GM23338 (cell line): ENCODE results near the gene RPA3. TPM values are rescaled to one million over a fixed set of nuclear protein-coding genes. Genes with fewer than 3 reads are reported as not detected.

Experiments
- ATAC-seq: fragments of 200-7000 bp; cut with Tn5 transposase; 3 replicates; pipeline ENCODE4 v1.9.1; 2020
- DNase-seq: peaks from one replicate; pipeline ENCODE4 v3.0.0-alpha.2; 2015; ENCODE audit warnings: low spot score
- H2AFZ ChIP-seq: fragments of 200-600 bp; sonication (generic); 2 replicates; pipeline ENCODE4 v1.8.0; 2016; ENCODE audit warnings: antibody characterized with exemption, mild to moderate bottlenecking, moderate library complexity
- H3F3A ChIP-seq: fragments of 200-600 bp; sonication (generic); replicated peaks from 2 replicates; pipeline ENCODE4 v1.8.0; 2017; ENCODE audit warnings: antibody characterized with exemption, mixed run types, low read depth
- H3K27ac ChIP-seq: fragments of 200-600 bp; sonication (generic); 2 replicates; pipeline ENCODE4 v1.6.1; 2016; ENCODE audit warnings: low read depth
- H3K27me3 ChIP-seq: fragments of 200-600 bp; sonication (generic); 2 replicates; pipeline ENCODE4 v1.8.0; 2016; ENCODE audit warnings: mild to moderate bottlenecking, mixed run types, moderate library complexity; ENCODE audit not compliant: insufficient read depth
- H3K36me3 ChIP-seq: fragments of 200-600 bp; sonication (generic); 2 replicates; pipeline ENCODE4 v1.8.0; 2016; ENCODE audit warnings: mild to moderate bottlenecking; ENCODE audit not compliant: insufficient read depth
- H3K4me1 ChIP-seq: fragments of 200-600 bp; sonication (generic); 2 replicates; pipeline ENCODE4 v1.8.0; 2016; ENCODE audit warnings: mild to moderate bottlenecking, moderate library complexity; ENCODE audit not compliant: insufficient read depth
- H3K4me2 ChIP-seq: fragments of 200-600 bp; sonication (generic); 2 replicates; pipeline ENCODE4 v1.7.1; 2017; ENCODE audit warnings: mixed run types
- H3K4me3 ChIP-seq: fragments of 200-600 bp; sonication (generic); 2 replicates; pipeline ENCODE4 v1.6.1; 2016; ENCODE audit warnings: mixed run types
- H3K79me2 ChIP-seq: fragments of 200-600 bp; sonication (generic); replicated peaks from 2 replicates; pipeline ENCODE4 v1.8.0; 2017; ENCODE audit warnings: mild to moderate bottlenecking; ENCODE audit not compliant: insufficient read depth
- H3K9me2 ChIP-seq: fragments of 200-600 bp; sonication (generic); 2 replicates; pipeline ENCODE4 v1.8.0; 2017; ENCODE audit not compliant: insufficient read depth
- H4K20me1 ChIP-seq: fragments of 200-600 bp; sonication (generic); replicated peaks from 2 replicates; pipeline ENCODE4 v1.8.0; 2017; ENCODE audit warnings: mild to moderate bottlenecking; ENCODE audit not compliant: insufficient read depth
- H3K27ac Mint-ChIP-seq: 2 replicates; pipeline ENCODE4 v1.8.0; 2020; ENCODE audit warnings: inconsistent platforms, mild to moderate bottlenecking, moderate library complexity, mixed read lengths
- H3K27me3 Mint-ChIP-seq: 3 replicates; pipeline ENCODE4 v1.8.0; 2022; ENCODE audit warnings: low read depth, mild to moderate bottlenecking, moderate library complexity, mixed read lengths, inconsistent platforms; ENCODE audit not compliant: insufficient read depth, poor library complexity
- H3K36me3 Mint-ChIP-seq: 3 replicates; pipeline ENCODE4 v1.8.0; 2021; ENCODE audit warnings: low read depth, mild to moderate bottlenecking, inconsistent platforms, moderate library complexity, mixed read lengths
- H3K4me1 Mint-ChIP-seq: 3 replicates; pipeline ENCODE4 v1.8.0; 2020; ENCODE audit warnings: mild to moderate bottlenecking, inconsistent platforms, mixed read lengths
- H3K4me3 Mint-ChIP-seq: 3 replicates; pipeline ENCODE4 v1.8.0; 2021; ENCODE audit warnings: moderate library complexity, mild to moderate bottlenecking, inconsistent platforms, mixed read lengths
- H3K9me3 Mint-ChIP-seq: 3 replicates; pipeline ENCODE4 v1.8.0; 2020; ENCODE audit warnings: moderate library complexity, mild to moderate bottlenecking, inconsistent platforms, mixed read lengths
- CREB1 ChIP-seq: fragments of 250-450 bp; sonication (Bioruptor Pico); IDR thresholded peaks from 2 replicates; pipeline ENCODE4 v1.5.0; 2020; ENCODE audit warnings: low read depth, mild to moderate bottlenecking, moderate library complexity
- EZH2 ChIP-seq: fragments of 200-600 bp; sonication (generic); IDR thresholded peaks from one replicate; pipeline ENCODE4 v1.8.0; 2017; ENCODE audit warnings: antibody characterized with exemption, mild to moderate bottlenecking, low read depth; ENCODE audit not compliant: unreplicated experiment
- JUNB ChIP-seq: IDR thresholded peaks from one replicate; pipeline ENCODE4 v1.6.1; 2016; ENCODE audit warnings: antibody characterized with exemption; ENCODE audit not compliant: unreplicated experiment
- POLR2AphosphoS5 ChIP-seq: IDR thresholded peaks from 2 replicates; pipeline ENCODE4 v1.6.1; 2016; ENCODE audit warnings: antibody characterized with exemption, low read depth
- ZNF331 ChIP-seq: fragments of 250-450 bp; sonication (Bioruptor Pico); IDR thresholded peaks from 2 replicates; pipeline ENCODE4 v1.5.0; 2020; ENCODE audit warnings: low read depth, mild to moderate bottlenecking, moderate library complexity
- polyA plus RNA-seq: library from polyadenylated mRNA; unstranded; fragments of >200 nt; fragmentation: Nextera tagmentation; extraction: Ambion mirVana; gene quantifications from 2 replicates; pipeline ENCODE4 v1.2.1, GENCODE V29; 2016
- total RNA-seq: library from RNA; depleted of rRNA; stranded (reverse); fragments of >200 nt; shearing (Covaris generic); gene quantifications from 2 replicates; pipeline ENCODE4 v1.2.3, GENCODE V29; 2014
- TF ChIP-seq, protein P1 (sequence below), 2 experiments: fragments of 200-600 bp in 1 of 2; sonication (generic) in 1 of 2; conservative IDR thresholded peaks; 2 replicates each; pipeline versions ENCODE4 v1.5.1 to v1.6.1; 2016 to 2017; ENCODE audit warnings: antibody characterized with exemption in 2 of 2, low read depth in 2 of 2, mild to moderate bottlenecking in 2 of 2, moderate library complexity in 1 of 2
- TF ChIP-seq, protein P2 (sequence below): fragments of 250-450 bp; sonication (Bioruptor Pico); IDR thresholded peaks from 2 replicates; pipeline ENCODE4 v1.5.0; 2020; ENCODE audit warnings: mild to moderate bottlenecking, moderate library complexity
- TF ChIP-seq, protein P3 (sequence below): IDR thresholded peaks from one replicate; pipeline ENCODE4 v1.6.1; 2018; ENCODE audit warnings: antibody characterized with exemption; ENCODE audit not compliant: unreplicated experiment

The RPA3 gene
- total and polyA plus RNA-seq, 2 experiments from 2014 or later, result 74.9 to 287 TPM

DNA sequence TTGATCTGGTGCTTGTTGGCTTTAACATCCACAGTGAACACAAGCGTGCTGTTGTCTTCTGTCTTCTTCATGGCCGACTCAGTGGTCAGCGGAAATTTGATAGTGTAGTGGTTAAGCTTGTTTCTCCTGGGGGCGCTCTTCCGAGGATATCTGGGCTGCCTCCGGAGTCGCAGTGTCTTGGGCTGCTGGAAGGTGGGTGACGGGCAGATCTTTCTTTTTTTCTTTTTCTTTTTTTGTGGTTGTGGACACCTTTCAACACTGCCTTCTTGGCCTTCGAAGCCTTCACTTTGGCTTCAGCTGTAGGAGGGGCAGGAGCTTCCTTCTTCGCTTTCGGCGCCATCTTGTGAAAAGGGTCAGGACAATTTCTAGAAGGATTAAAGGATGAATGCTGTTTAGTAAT is 23.8 kb upstream of the RPA3 start:
- Mint-ChIP-seq H3K4me1 (peaks cover 20% of the 10 kb centered on the region), H3K27me3 (peaks cover 6% of the 10 kb centered on the region), H3K4me3 (no peak overlapping the region), H3K27ac (no peak overlapping the region), H3K9me3 (no peaks in the 10 kb centered on the region), H3K36me3 (no peaks in the 10 kb centered on the region)
- no peaks in the 10 kb centered on the region for H3K9me2 ChIP-seq
- no peaks in the 10 kb centered on the region for H3K79me2 ChIP-seq
- H2AFZ ChIP-seq, result no peak overlapping the region
- H3K36me3 ChIP-seq, result no peaks in the 10 kb centered on the region
- peak; percentile 58 for DNase-seq
- ATAC-seq, result no peak
- no peaks in the 10 kb centered on the region for H3F3A ChIP-seq
- no peak overlapping the region for H3K27ac ChIP-seq
- no peak overlapping the region for H3K4me2 ChIP-seq
- H3K27me3 ChIP-seq, result no peaks in the 10 kb centered on the region
- no peak overlapping the region for H3K4me3 ChIP-seq
- TF ChIP-seq, protein P1, sequence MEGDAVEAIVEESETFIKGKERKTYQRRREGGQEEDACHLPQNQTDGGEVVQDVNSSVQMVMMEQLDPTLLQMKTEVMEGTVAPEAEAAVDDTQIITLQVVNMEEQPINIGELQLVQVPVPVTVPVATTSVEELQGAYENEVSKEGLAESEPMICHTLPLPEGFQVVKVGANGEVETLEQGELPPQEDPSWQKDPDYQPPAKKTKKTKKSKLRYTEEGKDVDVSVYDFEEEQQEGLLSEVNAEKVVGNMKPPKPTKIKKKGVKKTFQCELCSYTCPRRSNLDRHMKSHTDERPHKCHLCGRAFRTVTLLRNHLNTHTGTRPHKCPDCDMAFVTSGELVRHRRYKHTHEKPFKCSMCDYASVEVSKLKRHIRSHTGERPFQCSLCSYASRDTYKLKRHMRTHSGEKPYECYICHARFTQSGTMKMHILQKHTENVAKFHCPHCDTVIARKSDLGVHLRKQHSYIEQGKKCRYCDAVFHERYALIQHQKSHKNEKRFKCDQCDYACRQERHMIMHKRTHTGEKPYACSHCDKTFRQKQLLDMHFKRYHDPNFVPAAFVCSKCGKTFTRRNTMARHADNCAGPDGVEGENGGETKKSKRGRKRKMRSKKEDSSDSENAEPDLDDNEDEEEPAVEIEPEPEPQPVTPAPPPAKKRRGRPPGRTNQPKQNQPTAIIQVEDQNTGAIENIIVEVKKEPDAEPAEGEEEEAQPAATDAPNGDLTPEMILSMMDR (conservative IDR thresholded peaks at IDR 0.05; ENCODE audit: low read depth in 2 of 2), result peak; percentile 52 to 56
- no peak for TF ChIP-seq ZNF331 (CRISPR knock-in tag)
- H4K20me1 ChIP-seq, result no peaks in the 10 kb centered on the region
- peaks cover 5% of the 10 kb centered on the region for H3K4me1 ChIP-seq

DNA sequence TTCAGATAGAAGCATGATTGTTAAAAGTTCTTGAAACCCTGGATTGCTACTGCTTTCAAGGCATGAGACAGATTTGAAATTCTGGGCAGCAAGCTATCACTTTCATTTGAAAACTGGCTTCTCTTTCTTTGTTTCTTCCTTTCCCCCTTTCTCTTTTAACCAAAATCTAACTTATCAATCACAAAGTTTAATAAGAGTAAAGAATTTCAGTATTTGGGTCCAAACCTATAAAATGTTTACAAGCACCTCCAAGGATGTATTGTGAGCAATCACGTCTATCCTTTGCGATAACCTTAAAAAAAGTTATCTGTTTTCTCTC is 21.6 kb upstream of the RPA3 start:
- DNase-seq (no peak), ATAC-seq (no peak)
- Histone ChIP-seq H4K20me1 (no peaks in the 10 kb centered on the region), H3K4me3 (no peak overlapping the region), H3K27me3 (no peaks in the 10 kb centered on the region), H3K9me2 (no peaks in the 10 kb centered on the region), H3K27ac (peak overlapping the region; percentile 5; the same call in 1 of the 2 replicates), H3K36me3 (no peaks in the 10 kb centered on the region), H2AFZ (no peak overlapping the region), H3K4me1 (peaks cover 5% of the 10 kb centered on the region; the same call in 1 of the 2 replicates), H3F3A (no peaks in the 10 kb centered on the region), H3K79me2 (no peaks in the 10 kb centered on the region), H3K4me2 (no peak overlapping the region)
- peaks cover 25% of the 10 kb centered on the region for H3K4me1 Mint-ChIP-seq
- no peaks in the 10 kb centered on the region for H3K36me3 Mint-ChIP-seq
- peaks cover 1% of the 10 kb centered on the region for H3K27me3 Mint-ChIP-seq
- H3K9me3 Mint-ChIP-seq, result no peaks in the 10 kb centered on the region
- H3K27ac Mint-ChIP-seq, result no peak overlapping the region
- no peak overlapping the region for H3K4me3 Mint-ChIP-seq
- TF ChIP-seq POLR2AphosphoS5 (no peak), EZH2 (no peak), CREB1 (CRISPR knock-in tag) (no peak), JUNB (no peak), ZNF331 (CRISPR knock-in tag) (no peak)
- TF ChIP-seq, protein P1 (conservative IDR thresholded peaks at IDR 0.05; ENCODE audit: low read depth in 2 of 2), result no peak
- TF ChIP-seq, protein P2, sequence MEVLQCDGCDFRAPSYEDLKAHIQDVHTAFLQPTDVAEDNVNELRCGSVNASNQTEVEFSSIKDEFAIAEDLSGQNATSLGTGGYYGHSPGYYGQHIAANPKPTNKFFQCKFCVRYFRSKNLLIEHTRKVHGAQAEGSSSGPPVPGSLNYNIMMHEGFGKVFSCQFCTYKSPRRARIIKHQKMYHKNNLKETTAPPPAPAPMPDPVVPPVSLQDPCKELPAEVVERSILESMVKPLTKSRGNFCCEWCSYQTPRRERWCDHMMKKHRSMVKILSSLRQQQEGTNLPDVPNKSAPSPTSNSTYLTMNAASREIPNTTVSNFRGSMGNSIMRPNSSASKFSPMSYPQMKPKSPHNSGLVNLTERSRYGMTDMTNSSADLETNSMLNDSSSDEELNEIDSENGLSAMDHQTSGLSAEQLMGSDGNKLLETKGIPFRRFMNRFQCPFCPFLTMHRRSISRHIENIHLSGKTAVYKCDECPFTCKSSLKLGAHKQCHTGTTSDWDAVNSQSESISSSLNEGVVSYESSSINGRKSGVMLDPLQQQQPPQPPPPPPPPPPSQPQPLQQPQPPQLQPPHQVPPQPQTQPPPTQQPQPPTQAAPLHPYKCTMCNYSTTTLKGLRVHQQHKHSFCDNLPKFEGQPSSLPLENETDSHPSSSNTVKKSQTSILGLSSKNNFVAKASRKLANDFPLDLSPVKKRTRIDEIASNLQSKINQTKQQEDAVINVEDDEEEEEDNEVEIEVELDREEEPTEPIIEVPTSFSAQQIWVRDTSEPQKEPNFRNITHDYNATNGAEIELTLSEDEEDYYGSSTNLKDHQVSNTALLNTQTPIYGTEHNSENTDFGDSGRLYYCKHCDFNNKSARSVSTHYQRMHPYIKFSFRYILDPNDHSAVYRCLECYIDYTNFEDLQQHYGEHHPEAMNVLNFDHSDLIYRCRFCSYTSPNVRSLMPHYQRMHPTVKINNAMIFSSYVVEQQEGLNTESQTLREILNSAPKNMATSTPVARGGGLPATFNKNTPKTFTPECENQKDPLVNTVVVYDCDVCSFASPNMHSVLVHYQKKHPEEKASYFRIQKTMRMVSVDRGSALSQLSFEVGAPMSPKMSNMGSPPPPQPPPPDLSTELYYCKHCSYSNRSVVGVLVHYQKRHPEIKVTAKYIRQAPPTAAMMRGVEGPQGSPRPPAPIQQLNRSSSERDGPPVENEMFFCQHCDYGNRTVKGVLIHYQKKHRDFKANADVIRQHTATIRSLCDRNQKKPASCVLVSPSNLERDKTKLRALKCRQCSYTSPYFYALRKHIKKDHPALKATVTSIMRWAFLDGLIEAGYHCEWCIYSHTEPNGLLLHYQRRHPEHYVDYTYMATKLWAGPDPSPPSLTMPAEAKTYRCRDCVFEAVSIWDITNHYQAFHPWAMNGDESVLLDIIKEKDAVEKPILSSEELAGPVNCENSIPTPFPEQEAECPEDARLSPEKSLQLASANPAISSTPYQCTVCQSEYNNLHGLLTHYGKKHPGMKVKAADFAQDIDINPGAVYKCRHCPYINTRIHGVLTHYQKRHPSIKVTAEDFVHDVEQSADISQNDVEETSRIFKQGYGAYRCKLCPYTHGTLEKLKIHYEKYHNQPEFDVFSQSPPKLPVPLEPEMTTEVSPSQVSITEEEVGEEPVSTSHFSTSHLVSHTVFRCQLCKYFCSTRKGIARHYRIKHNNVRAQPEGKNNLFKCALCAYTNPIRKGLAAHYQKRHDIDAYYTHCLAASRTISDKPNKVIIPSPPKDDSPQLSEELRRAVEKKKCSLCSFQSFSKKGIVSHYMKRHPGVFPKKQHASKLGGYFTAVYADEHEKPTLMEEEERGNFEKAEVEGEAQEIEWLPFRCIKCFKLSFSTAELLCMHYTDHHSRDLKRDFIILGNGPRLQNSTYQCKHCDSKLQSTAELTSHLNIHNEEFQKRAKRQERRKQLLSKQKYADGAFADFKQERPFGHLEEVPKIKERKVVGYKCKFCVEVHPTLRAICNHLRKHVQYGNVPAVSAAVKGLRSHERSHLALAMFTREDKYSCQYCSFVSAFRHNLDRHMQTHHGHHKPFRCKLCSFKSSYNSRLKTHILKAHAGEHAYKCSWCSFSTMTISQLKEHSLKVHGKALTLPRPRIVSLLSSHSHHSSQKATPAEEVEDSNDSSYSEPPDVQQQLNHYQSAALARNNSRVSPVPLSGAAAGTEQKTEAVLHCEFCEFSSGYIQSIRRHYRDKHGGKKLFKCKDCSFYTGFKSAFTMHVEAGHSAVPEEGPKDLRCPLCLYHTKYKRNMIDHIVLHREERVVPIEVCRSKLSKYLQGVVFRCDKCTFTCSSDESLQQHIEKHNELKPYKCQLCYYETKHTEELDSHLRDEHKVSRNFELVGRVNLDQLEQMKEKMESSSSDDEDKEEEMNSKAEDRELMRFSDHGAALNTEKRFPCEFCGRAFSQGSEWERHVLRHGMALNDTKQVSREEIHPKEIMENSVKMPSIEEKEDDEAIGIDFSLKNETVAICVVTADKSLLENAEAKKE (CRISPR knock-in tag), result no peak
- TF ChIP-seq, protein P3, sequence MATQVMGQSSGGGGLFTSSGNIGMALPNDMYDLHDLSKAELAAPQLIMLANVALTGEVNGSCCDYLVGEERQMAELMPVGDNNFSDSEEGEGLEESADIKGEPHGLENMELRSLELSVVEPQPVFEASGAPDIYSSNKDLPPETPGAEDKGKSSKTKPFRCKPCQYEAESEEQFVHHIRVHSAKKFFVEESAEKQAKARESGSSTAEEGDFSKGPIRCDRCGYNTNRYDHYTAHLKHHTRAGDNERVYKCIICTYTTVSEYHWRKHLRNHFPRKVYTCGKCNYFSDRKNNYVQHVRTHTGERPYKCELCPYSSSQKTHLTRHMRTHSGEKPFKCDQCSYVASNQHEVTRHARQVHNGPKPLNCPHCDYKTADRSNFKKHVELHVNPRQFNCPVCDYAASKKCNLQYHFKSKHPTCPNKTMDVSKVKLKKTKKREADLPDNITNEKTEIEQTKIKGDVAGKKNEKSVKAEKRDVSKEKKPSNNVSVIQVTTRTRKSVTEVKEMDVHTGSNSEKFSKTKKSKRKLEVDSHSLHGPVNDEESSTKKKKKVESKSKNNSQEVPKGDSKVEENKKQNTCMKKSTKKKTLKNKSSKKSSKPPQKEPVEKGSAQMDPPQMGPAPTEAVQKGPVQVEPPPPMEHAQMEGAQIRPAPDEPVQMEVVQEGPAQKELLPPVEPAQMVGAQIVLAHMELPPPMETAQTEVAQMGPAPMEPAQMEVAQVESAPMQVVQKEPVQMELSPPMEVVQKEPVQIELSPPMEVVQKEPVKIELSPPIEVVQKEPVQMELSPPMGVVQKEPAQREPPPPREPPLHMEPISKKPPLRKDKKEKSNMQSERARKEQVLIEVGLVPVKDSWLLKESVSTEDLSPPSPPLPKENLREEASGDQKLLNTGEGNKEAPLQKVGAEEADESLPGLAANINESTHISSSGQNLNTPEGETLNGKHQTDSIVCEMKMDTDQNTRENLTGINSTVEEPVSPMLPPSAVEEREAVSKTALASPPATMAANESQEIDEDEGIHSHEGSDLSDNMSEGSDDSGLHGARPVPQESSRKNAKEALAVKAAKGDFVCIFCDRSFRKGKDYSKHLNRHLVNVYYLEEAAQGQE, result no peak
